AG09319 (cell line): ENCODE measurements around the gene KIAA1958.

ENCODE experiments used
- DNase-seq: peaks from one replicate; pipeline ENCODE4 v3.0.0-alpha.2; 2010; ENCODE audit warnings: low read depth; ENCODE audit errors: extremely low read depth
- TF ChIP-seq, protein P1 (sequence below): IDR thresholded peaks from 2 replicates; pipeline ENCODE4 v1.5.1; 2011; ENCODE audit warnings: low read depth, mild to moderate bottlenecking, inconsistent platforms, low read length, moderate library complexity

Gene KIAA1958

DNA sequence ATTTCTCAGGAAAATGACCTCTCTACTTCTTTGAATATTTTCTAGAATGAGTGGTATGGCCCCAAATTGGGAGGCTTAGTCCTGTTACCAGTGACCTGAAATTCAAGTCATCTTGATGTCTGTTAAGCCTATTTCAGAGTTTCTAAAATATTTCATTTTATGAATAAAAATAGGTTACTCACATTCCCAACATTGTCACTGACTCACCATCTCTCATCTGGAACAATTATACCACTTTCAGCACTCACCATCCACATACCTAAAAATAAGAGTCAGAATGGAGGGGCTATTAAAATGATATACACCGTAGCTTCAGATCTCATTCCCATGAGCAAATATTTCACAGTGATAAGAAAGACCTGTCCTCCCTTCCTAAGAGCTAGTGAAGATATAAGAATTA lies 71.8 kb downstream of the KIAA1958 start:
- TF ChIP-seq, protein P1, sequence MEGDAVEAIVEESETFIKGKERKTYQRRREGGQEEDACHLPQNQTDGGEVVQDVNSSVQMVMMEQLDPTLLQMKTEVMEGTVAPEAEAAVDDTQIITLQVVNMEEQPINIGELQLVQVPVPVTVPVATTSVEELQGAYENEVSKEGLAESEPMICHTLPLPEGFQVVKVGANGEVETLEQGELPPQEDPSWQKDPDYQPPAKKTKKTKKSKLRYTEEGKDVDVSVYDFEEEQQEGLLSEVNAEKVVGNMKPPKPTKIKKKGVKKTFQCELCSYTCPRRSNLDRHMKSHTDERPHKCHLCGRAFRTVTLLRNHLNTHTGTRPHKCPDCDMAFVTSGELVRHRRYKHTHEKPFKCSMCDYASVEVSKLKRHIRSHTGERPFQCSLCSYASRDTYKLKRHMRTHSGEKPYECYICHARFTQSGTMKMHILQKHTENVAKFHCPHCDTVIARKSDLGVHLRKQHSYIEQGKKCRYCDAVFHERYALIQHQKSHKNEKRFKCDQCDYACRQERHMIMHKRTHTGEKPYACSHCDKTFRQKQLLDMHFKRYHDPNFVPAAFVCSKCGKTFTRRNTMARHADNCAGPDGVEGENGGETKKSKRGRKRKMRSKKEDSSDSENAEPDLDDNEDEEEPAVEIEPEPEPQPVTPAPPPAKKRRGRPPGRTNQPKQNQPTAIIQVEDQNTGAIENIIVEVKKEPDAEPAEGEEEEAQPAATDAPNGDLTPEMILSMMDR: no peak
- no peak for DNase-seq

GRCh38 chr9:112558978-112559377 lies 72.4 kb downstream of the KIAA1958 start:
- TF ChIP-seq, protein P1: no peak
- no peak for DNase-seq

DNA sequence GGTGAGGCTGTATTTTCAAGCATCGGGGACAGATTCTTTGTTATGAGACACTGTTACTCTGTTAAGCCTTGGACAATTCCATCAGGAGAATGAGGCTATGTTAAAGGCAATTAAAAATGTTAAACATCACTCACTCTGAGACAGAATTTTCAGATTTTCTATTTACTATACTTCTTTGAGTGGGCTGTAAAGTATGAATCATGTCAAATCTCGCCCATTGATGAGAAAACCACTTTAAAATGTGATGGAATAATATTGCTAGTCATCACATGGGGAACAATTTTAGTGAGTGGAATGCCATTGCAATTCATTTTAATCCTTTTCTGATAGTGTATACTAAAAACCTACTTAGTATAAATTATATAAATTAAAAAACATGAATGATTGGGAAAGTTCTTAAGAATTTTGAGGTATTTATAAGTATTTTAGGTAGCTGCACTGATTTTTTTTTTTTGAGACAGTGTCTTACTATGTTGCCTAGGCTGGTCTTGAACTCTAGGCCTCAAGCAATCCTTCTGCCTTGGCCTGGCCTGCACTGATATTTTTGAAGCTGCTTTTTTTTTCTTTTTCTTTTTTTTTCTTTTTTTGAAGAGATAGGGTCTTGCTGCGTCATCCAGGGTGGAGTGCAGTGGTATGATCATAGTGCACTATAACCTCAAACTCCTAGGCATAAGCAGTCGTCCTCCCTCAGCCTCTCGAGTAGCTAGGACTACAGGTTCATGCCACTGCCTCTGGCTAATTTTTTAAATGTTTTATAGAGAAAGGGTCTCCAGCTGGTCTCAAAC lies 73.2 kb downstream of the KIAA1958 start:
- TF ChIP-seq, protein P1: no peak
- DNase-seq: no peak

DNA sequence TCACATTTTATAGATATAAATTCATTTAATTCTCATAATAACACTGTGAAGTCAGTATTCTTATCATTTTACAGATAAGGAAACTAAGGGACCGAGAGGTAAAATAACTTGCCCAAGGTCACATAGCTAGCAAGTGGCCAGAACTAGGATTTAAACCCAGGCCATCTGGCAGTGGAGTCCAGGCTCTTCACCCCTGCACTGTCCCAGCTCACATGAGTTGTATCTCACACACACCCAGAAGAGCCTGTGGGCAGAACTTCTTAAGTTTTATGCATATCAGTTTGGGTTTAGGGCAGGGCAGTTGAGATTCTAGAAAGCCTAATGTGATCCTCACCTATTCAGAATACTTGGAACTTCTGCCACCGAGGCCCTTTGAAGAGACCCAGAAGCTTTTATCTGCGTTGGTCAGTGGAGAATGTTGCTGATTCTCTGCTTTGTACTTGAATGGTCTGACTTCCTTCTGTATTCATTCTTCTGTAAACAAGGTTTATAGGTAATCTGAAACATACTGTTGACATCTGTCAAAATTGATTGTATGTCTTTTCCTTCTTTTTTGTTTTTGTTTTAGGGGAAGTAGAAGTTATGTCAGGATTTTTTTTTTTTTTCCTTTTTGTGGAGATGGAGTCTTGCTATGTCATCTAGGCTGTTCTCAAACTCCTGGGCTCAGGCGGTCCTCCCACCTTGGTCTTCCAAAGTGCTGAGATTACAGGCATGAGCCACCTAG lies 75.8 kb downstream of the KIAA1958 start:
- TF ChIP-seq, protein P1: no peak
- no peak for DNase-seq

GRCh38 chr9:112569186-112569585 lies 82.6 kb downstream of the KIAA1958 start:
- DNase-seq: peak; percentile 88
- TF ChIP-seq, protein P1: no peak

- no peak for DNase-seq
- TF ChIP-seq, protein P1: no peak
These were observed 84.1 kb downstream of the KIAA1958 start for GRCh38 chr9:112570671-112571167.

DNA sequence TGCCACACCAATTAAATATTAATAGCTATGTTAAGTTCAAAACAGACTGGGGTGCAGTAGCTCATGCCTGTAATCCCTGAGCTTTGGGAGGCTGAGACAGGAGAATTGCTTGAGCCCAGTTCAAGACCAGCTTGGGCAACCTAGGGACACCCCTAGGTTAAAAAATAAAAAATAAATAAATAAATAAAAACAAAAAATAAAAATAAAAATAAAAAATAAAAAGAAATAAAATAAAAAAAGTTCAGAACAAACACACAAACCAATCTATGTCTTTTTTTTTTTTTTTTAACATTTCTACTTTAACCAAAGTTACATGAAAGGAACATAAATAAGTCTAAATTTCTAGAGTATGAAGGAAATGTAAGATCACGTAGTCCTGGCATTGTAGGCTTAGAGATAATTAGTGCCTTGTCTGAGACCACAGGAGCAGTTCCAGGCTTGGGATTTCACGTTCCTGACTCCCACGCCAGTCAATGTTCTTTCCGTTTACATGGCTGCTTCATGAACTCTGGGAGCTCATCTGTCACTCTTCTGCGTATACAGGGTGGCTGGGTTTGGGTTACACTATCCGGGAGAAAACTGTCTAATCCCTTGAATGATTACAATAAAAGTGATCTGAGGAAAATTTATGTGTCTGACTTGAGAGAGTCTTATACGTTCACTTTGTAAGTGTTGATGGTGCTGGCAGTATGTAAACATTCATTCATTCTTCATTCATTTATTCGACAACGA lies 85.2 kb downstream of the KIAA1958 start:
- TF ChIP-seq, protein P1: no peak
- DNase-seq: no peak
